OCI-M2 (cell line): ENCODE data around the gene GPRC5C.

Experiments
- DNase-seq: peaks from one replicate; lab custom pipeline; 2025; ENCODE audit not compliant: unreplicated experiment; lab: John Stamatoyannopoulos, UW

GPRC5C gene, protein sequence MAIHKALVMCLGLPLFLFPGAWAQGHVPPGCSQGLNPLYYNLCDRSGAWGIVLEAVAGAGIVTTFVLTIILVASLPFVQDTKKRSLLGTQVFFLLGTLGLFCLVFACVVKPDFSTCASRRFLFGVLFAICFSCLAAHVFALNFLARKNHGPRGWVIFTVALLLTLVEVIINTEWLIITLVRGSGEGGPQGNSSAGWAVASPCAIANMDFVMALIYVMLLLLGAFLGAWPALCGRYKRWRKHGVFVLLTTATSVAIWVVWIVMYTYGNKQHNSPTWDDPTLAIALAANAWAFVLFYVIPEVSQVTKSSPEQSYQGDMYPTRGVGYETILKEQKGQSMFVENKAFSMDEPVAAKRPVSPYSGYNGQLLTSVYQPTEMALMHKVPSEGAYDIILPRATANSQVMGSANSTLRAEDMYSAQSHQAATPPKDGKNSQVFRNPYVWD

DNA sequence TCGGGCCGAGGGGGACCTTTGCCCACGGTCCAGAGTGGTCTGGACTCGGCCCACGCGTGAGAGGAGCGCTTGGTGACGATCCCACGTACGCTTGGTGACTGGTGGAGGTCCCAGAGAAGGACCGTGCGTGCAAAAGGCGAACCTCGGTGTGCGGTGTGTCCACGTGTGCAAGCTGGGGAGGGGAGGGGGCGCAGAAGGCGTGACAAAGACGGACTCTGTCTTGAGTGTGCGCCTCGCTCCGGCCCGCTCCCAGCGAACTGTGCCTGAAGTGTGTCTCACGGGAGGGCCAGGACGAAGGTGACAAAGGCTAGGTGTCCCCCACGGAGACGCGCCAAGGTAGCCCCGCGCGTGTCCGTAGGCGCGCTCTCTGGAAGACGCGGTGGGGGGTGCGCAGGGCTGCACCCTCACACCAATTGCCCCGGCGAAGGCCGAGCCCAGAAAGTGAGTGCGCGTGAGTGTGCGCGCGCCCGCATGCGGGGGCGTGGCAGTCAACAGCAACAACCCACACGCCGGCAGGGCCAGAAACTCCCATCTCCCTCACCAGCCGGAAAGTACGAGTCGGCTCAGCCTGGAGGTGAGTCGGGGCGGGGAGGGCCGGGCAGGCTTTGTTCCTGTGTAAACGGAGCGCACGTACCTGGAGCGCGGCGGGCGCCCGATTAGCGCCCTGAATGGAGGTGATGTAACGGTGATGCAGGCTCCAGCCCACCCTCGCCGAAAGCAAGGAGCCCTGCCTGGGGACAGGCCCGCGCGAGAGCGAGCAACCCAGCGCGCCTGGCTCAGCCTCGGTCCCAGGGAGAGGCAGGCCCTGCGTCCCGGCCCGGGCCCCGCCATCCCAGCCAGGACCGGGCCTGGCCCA is at the start of gene GPRC5C:
GPRC5C (plus strand) TSS at position 521 of the 856 bp plus-strand sequence. CDS start 7,689 bp downstream, outside the sequence.
- DNase-seq = no peak

GRCh38 chr17:74383141-74383540 is 48.7 kb upstream of the GPRC5C start:
- DNase-seq = no peak

GRCh38 chr17:74385201-74385600 is 46.7 kb upstream of the GPRC5C start:
- DNase-seq = no peak

- DNase-seq = no peak
Measured at GRCh38 chr17:74386386-74386785, 45.5 kb upstream of the GPRC5C start.

GRCh38 chr17:74387365-74388218 is 44.3 kb upstream of the GPRC5C start:
- DNase-seq = no peak

DNA sequence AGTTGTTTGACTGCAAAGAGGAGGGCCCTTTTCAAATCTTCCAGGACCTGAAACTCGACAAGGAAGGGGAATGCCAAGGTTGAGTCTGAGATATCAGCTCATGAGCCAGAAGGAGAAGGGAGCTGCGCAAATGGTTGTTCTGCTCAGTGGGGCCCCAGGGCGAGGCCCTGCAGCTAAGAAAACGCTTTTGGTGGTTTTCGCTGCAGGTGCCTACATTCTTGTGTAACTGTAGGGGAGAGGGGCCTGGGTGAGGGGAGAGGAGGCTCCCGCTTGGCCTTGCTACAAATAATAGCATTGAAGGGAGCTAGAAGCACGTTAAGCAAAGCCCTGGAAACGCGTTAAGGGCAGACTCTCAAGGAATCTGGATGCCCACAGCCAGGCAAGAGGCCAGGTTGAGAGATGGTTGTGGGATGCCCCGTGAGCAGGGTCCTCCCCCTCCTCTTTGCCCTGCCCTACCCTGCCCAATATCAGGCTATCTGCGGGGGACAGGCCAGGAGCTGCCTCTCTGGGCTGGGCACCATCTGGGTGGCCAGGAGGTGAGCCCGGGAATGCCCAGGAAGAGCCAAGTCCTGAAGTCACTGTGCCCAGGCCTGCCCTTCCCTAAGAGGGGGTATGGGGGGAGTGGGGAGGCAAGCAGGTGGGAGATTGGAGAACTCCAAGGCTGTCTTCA is 42.7 kb upstream of the GPRC5C start:
- no peak for DNase-seq

DNA sequence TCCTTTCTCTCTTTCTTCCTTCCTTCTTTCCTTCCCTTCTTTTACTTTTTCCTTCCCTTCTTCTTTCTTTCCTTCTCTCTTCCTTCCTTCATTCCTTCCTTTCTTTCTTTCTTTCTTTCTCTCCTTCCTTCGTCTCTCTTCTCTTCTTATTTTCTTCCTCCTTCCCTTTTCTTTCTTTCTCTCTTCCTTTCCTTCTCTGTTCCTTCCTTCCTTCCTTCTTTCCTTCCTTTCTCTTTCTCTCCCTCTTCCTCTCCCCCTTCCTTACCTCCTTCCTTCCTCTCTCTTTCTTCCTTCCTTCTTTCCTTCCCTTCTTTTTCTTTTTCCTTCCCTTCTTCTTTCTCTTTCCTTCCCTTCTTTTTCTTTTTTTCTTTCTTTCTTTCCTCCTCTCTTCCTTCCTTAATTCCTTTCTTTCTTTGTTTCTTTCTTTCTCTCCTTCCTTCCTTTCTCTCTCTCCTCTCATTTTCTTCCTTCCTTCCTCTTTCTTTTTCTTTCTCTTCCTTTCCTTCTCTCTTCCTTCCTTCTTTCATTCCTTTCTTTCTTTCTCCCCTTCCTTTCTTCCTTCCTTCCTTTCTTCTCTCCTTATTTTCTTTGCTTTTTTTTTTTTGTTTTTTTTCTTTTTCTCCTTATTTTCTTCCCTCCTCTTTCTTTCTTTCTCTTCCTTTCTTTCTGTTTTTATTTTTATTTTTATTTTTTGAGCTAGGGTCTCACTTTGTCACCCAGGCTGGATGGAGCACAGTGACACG is 41.8 kb upstream of the GPRC5C start:
- DNase-seq = no peak

- no peak for DNase-seq
Measured at GRCh38 chr17:74390680-74391653, 40.9 kb upstream of the GPRC5C start.

- DNase-seq = no peak
Measured at GRCh38 chr17:74391771-74392170, 40.1 kb upstream of the GPRC5C start.

DNA sequence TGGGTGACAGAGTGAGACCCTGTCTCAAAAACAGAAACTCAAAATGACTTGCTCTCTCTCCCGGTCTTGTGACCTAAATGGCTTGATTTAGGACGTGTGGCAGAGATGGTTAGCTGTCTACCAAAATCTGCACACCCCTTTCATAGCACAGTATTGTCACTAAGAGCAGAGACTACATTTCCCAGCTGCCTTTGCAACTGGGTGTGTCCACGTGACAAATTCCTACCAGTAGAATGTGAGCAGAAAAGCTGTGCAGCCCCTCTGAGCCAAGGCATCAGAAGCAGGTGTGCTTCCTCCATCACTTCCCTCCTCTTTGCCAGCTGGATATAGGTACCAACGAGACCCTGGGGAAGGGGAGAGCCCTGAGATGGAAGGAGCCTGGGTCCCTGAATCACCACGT is 39.0 kb upstream of the GPRC5C start:
- no peak for DNase-seq

- no peak for DNase-seq
Measured at GRCh38 chr17:74393346-74393942, 38.4 kb upstream of the GPRC5C start.

GRCh38 chr17:74394275-74394950 is 37.5 kb upstream of the GPRC5C start:
- DNase-seq = no peak

DNA sequence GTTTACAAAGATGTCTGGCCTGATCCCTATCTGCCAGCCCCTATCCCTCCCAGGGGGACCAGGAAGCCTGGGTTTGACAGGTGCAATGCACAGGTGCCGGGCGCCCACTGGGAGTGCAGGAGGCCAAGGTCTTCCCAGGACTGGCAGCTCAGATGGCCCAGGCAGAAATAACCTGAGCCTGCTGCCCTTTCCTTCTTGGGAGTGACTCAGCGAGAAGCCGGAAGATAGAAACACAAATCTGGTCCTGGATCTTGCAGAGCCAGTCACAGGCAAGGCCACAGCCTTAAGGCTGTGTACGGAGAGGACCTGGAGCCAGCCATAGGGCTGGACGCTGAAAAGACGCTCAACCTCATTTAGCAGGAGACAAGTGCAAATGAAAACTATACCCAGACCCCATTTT is 36.9 kb upstream of the GPRC5C start:
- no peak for DNase-seq

GRCh38 chr17:74396567-74396966 is 35.3 kb upstream of the GPRC5C start:
- DNase-seq = no peak

- no peak for DNase-seq
Measured at GRCh38 chr17:74402048-74402447, 29.8 kb upstream of the GPRC5C start.

GRCh38 chr17:74403512-74404137 is 28.3 kb upstream of the GPRC5C start:
- DNase-seq = no peak

DNA sequence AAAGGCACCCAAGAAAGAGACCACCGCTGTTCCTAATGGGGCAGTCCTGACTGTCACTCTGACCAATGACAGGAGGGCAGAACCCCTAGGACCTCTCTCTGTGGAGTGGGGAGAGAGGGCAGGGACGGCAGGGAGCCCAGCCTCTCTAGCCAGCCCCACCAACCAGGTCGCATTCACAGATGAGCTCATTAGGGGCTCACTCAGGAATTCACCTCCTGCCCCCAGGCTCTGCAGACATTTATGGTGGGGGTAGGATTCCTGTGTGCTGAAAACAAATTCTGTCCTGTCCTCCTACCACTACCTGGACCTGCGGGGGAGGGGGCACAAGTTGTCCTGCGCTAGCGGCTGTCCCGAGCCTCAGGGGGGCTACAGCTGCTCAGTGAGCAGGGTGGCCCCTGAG is 27.7 kb upstream of the GPRC5C start:
- no peak for DNase-seq
